ENCODE measurements around the gene USH1C.

GRCh38 chr11:17558916-17559315 is 14.7 kb upstream of the USH1C start:
- TF ChIP-seq CTCF (IDR thresholded peaks at IDR 0.05) (no peak), POLR2AphosphoS5 (IDR thresholded peaks at IDR 0.05) (no peak), POLR2A (IDR thresholded peaks at IDR 0.05; ENCODE audit: low read depth) (no peak)
